ENCODE results near the gene PAF1.
A peak's percentile ranks its signal among the peaks of the same experiment; 100 is the strongest.

The PAF1 gene

GRCh38 chr19:39416152-39417120, 25.5 kb upstream of the PAF1 start:
- DNase-seq (ENCODE audit: low spot score) = no peak

GRCh38 chr19:39415111-39416046, 24.5 kb upstream of the PAF1 start:
- no peak for DNase-seq (ENCODE audit: low spot score)

- DNase-seq (ENCODE audit: low spot score) = peak; percentile 83
Observed at GRCh38 chr19:39413911-39414608, 23.2 kb upstream of the PAF1 start.

- DNase-seq (ENCODE audit: low spot score) = peak; percentile 81
Observed at GRCh38 chr19:39413272-39413910, 22.5 kb upstream of the PAF1 start.

- no peak for DNase-seq (ENCODE audit: low spot score)
Observed at GRCh38 chr19:39412867-39413271, 22.0 kb upstream of the PAF1 start.

- DNase-seq (ENCODE audit: low spot score) = peak; percentile 98
Observed at GRCh38 chr19:39412100-39412866, 21.4 kb upstream of the PAF1 start, which contains the start of gene PLEKHG2. Gene PLEKHG2 (plus strand): TSS chr19:39412669. CDS start chr19:39414087, 1,418 bp downstream.

DNA sequence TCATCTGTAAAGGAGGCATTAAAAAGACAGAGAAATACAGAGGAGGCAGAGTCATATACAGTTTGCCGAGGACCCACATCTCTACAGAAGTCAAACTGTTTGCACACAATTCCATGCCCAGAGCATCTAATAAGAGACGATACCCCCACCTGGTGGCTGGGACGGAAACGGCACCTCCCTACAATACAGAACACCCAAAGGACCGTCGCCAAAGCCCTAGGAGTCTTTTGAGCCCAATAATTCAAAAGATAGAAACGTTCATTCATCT, 20.9 kb upstream of the PAF1 start:
- DNase-seq (ENCODE audit: low spot score) = peak; percentile 92

DNA sequence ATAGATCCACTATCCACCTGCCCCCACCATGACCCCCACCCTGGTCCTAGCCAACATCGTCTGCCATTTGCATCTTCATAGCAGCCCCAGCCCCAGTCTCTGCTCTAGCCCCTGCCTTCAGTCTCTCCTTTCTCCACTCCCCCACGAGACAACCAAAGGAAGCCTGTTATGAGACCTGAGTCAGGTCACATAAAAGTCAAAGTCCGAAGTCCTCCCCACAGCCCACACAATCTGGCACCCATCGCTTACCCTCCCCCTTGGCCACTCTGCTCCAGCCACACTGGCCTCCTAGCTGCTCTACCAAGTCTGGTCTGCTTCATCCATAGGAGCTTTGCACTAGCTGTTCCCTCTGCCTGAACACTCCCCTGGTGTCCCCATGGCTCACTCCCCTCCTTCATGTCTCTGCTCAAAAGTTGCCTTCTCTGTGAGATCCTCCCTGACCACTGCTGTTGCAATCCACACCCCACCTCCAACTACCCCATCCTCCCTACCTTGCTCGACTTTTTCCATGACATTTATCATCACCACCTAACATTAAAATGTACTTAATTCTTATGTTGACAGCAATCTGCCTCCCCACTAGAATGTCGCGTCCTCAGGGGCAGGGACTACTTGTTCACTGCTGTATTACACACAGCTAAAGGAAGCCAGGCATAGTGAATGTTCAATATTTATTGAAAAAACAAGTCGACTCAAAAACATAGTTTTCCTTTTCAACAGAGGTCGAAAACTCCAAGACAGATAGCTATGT, 20.4 kb upstream of the PAF1 start:
- peak; percentile 84 for DNase-seq (ENCODE audit: low spot score)

DNA sequence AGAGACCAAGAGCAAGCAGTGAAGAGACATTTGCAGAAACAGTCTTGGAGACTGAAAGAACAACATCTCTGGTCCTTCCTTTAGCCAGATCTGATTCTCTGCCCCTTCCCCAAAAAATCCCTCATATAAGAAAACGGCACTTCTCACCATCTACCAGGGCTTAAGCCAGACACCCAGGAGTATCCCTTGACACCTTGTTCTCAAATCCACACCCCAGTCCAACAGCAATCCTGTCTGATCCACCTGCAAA, 19.9 kb upstream of the PAF1 start:
- DNase-seq (ENCODE audit: low spot score) = no peak

GRCh38 chr19:39410017-39410830, 19.3 kb upstream of the PAF1 start:
- no peak for DNase-seq (ENCODE audit: low spot score)

- DNase-seq (ENCODE audit: low spot score) = peak; percentile 90
Observed at GRCh38 chr19:39409208-39410016, 18.5 kb upstream of the PAF1 start.

DNA sequence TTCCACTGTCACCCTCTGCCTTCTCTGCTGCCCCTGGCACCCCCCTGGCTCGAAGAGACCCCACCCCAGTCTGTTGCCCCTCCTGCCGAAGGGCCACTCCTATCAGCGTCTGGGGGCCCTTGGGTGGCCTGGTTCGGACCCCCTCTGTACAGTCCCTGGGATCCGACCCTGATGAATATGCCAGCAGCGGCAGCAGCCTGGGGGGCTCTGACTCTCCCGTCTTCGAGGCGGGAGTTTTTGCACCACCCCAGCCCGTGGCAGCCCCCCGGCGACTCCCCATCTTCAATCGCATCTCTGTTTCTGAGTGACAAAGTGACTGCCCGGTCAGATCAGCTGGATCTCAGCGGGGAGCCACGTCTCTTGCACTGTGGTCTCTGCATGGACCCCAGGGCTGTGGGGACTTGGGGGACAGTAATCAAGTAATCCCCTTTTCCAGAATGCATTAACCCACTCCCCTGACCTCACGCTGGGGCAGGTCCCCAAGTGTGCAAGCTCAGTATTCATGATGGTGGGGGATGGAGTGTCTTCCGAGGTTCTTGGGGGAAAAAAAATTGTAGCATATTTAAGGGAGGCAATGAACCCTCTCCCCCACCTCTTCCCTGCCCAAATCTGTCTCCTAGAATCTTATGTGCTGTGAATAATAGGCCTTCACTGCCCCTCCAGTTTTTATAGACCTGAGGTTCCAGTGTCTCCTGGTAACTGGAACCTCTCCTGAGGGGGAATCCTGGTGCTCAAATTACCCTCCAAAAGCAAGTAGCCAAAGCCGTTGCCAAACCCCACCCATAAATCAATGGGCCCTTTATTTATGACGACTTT, 17.7 kb upstream of the PAF1 start:
- no peak for DNase-seq (ENCODE audit: low spot score)

DNA sequence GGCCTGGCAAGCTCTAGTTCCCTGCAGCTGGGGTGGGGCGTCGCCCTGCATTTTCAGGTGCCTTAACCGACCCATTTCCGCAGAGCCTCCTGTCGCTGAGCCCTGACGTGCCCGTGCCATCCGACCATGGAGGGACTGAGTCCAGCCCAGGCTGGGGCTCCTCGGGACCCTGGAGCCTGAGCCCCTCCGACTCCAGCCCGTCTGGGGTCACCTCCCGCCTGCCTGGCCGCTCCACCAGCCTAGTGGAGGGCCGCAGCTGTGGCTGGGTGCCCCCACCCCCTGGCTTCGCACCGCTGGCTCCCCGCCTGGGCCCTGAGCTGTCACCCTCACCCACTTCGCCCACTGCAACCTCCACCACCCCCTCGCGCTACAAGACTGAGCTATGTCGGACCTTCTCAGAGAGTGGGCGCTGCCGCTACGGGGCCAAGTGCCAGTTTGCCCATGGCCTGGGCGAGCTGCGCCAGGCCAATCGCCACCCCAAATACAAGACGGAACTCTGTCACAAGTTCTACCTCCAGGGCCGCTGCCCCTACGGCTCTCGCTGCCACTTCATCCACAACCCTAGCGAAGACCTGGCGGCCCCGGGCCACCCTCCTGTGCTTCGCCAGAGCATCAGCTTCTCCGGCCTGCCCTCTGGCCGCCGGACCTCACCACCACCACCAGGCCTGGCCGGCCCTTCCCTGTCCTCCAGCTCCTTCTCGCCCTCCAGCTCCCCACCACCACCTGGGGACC, 16.9 kb upstream of the PAF1 start:
- no peak for DNase-seq (ENCODE audit: low spot score)

GRCh38 chr19:39407410-39407659, 16.4 kb upstream of the PAF1 start:
- no peak for DNase-seq (ENCODE audit: low spot score)

DNA sequence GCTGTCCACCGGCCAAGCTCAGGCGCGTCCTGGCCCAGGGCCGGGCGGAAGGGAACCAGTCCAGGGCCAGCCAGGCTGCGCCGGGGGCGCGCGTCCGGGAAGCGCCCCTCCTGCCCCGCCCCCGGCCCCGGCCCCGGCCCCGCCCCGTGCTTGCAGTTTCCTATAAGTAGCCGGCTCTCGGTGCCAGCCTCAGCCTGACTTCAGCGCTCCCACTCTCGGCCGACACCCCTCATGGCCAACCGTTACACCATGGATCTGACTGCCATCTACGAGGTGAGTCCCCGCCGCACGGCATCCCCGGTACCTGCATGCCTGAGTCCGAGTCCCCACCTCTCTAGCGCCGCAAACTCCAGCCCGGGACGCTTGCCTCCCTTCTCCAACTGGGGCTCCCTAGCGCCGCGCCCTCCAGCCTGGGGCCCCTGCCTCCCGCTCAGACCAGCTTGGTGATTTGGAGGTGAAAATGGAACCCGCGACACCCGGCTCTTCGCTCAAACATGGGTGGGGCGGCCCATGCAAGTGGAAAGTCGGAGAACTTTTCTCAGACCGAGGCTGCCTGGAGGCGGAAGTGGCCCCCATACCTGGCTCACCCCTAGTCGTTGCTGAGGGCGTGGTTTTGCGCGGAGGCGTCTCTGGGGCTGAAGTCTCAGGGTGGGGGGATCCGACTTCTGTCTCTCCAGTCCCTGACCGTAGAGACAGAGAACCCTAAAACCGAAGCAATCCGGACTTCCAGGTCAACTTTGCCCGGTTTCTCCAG, 15.9 kb upstream of the PAF1 start, which contains the start of gene ZFP36:
ZFP36 (plus strand) TSS at position 192 of the 754 bp plus-strand sequence; CDS start at position 250, 58 bp downstream.
- peak; percentile 91 for DNase-seq (ENCODE audit: low spot score)

DNA sequence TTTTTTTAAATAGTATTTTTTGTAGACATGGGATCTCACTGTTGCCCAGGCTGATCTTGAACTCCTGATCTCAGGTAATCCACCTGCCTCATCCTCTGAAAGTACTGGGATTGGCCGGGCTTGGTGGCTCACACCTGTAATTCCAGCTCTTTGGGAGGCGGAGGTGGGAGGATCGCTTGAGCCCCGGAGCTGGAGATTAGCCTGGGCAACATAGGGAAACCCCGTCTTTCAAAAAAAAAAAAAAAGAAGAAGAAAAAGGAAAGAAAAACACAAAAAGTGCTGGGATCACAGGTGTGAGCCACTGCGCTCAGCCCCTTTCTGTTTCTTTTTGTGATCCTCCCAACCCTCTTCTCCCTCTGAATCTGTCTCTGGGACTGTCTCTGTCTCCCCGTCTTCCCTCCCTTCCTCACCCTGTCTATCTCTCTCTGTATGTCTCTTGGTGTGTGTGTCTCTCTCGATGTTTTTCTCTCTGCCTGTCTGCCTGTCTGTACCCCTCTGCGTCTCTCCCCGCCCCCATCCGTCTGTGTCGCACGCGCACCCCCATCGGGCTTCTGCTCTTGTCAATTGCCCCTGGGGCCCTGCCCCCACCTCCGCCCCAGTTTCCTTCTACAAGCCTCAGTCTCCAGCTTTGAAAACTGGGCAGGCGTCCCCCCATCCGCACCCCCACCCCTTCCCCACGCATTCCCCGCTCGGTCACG, 15.2 kb upstream of the PAF1 start:
- no peak for DNase-seq (ENCODE audit: low spot score)

Measured in HuH-7 (cell line).